GM08714 (cell line): ENCODE data around the gene PRR20D.
"Not testable (repeated sequence)": the region's sequence is repeated elsewhere in the genome, so short reads cannot be mapped to it uniquely, and the experiment has no call there.

Experiments used
- H3K4me3 ChIP-seq: fragments of 200-500 bp; sonication (Bioruptor generic); 2 replicates; pipeline ENCODE4 v1.5.1; 2014; ENCODE audit warnings: mild to moderate bottlenecking, low read length, inconsistent platforms
- ZNF274 ChIP-seq: IDR thresholded peaks from 2 replicates; pipeline ENCODE4 v1.6.1; 2012; ENCODE audit warnings: mild to moderate bottlenecking, low read depth, low read length

Gene PRR20D

GRCh38 chr13:57160332-57160731 is at the start of gene PRR20D:
Gene PRR20D (plus strand): TSS chr13:57160632. CDS start chr13:57161019, 387 bp downstream.
- H3K4me3 ChIP-seq = not testable (repeated sequence)

DNA sequence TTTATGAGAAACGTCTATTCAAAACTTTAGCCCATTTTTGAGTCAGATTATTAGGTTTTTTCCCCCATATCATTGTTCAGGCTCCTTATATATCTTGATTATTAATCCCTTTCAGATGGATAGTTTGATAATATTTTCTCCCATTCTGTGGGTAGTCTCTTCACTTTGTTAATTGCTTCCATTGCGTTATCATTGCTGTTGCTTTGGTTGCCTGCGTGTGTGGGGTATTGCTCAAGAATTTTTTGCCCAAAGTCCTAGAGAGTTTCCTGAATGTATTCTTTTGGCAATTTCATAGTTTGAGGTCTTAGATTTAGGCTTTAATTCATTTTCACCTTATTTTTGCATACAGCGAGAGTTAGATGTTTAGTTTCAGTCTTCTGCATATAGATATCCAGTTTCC is 45.5 kb upstream of the PRR20D start:
- no peak overlapping the region for H3K4me3 ChIP-seq
- no peak for TF ChIP-seq ZNF274

DNA sequence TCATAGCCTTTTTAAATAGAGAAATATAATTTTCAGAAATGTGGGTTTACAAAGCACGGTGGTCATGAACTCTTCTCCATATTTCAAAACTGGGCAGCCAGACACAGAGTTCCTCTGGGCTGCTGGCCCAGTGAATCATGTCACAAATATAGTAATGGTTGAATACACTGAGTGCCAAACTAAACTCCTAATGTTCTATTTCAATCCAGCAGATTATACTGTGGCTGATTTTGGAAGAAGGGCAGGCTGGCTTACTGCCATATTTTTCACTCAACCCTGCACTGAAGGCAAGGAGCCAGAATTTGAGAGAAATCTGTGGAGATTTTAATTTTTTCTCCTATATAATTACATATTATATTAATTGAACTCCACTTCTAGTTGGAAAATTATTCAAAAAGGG is 36.8 kb upstream of the PRR20D start:
- no peak overlapping the region for H3K4me3 ChIP-seq
- no peak for TF ChIP-seq ZNF274

GRCh38 chr13:57128909-57129308 is 31.5 kb upstream of the PRR20D start:
- TF ChIP-seq ZNF274 = no peak
- H3K4me3 ChIP-seq = no peak overlapping the region

DNA sequence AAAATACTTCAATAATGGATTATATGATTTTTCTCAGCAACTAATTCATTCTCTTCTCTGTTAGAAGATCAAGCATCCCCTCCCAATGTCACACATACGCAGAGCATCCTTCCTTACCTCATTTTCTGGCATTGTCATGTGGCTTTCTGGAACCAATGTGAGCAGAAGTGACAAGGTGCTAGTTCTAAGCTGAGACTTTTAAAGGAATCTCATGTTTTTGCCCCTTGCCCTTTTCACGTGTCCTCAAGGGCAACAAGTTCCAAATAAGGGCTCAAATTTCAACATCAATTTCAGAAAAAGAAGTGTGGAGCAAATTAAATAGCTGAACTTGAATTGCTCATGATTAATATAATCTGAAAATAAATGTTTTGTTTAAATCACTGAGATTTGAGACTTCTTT is 24.3 kb upstream of the PRR20D start:
- TF ChIP-seq ZNF274 = no peak
- no peak overlapping the region for H3K4me3 ChIP-seq

DNA sequence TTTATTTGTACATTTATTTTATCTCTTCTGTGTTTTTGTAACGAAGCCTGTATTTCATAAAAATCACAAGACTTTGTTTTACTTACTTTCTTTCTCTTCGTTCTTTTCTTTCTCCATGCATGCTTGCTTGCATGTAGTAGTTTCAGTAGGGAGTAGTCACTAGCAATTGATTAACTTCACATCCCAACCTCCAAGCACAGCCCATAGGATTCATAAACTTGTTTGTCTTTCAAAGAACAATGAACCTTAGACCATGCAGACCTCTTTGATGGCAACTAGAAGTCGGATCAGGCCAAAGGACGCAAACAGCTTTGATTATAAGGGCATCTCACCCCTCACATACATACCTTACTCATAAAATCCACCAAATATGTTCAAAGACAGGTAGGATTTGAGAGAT is 22.8 kb upstream of the PRR20D start:
- TF ChIP-seq ZNF274 = no peak
- no peak overlapping the region for H3K4me3 ChIP-seq

DNA sequence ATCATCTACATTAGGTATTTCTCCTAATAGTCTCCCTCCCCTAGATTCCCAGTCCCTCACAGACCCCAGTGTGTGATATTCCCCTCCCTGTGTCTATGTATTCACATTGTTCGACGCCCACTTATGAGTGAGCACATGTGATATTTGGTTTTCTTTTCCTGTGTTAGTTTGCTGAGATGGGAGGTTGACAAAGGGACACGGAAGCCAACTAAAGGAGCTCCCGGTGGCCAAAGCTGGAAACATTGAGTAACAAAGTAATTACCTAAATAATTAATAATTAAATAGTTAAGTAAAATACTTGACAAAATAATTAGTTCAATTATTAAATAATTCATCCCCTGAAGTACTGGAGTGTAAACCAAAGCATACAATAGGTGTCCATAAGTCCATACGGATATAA is 21.4 kb upstream of the PRR20D start:
- TF ChIP-seq ZNF274 = no peak
- H3K4me3 ChIP-seq = no peak overlapping the region

DNA sequence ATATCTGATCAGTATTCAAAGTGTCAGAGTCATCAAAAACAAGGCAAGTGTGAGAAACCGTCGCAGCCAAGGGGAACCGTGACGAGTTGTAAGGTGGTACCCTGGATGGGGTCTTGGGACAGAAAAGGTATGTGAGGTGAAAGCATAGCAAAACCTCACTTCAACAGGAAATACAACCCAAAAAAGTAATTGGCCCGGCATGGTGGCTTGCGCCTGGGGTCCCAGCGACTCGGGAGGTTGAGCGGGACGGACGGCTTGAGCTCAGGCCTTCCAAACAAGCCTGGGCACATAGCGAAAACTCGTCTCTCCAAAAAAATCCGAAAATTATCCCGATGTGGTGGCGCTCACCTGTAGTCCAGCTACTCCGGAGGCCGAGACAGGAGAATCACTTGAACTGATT is 20.7 kb upstream of the PRR20D start:
- not testable (repeated sequence) for H3K4me3 ChIP-seq

DNA sequence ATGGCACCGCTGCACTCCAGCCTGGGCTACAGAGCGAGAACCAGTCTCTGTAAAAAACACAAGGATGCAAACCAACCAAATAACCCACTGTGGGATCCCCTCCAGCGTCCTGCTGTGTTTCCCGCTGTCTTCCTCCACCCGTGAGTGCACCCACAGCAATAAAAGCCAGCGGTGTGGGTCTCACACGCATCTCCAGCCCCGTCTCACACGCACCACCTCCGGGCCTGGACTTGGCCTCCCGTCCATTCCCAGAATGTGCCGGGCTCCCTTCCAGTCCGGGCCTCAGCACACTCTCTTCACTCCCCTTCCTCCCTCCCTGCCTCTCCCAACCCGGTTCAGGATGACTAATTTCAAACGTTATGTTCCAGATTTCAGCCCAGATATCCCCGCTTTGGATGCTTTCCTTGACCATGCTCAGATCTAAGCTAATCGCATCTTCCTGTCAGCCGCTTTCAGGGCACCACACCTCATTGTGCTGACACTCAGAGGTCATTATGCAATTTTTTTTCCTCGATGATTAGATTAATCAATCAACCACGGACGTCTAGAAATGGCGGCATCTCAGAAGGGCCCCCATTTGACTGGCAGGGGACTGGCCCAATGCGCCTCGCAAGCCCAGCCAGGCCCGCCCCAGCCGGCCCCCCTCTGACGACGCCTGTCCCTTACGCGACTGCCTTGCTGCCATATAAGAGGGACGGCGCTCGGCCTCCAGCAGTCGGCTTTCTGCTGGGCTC is 20.0 kb upstream of the PRR20D start, which contains the start of gene PRR20A:
Gene PRR20A (plus strand): TSS at position 684 of the 734 bp plus-strand sequence. CDS start 387 bp downstream, outside the sequence.
- H3K4me3 ChIP-seq = not testable (repeated sequence)

DNA sequence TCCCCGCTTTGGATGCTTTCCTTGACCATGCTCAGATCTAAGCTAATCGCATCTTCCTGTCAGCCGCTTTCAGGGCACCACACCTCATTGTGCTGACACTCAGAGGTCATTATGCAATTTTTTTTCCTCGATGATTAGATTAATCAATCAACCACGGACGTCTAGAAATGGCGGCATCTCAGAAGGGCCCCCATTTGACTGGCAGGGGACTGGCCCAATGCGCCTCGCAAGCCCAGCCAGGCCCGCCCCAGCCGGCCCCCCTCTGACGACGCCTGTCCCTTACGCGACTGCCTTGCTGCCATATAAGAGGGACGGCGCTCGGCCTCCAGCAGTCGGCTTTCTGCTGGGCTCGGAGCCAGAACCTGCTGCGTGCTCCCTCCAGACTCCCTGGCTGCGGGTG is 13.2 kb upstream of the PRR20D start, which contains the start of gene PRR20B:
Gene PRR20B (plus strand): TSS at position 301 of the 400 bp plus-strand sequence. CDS start 387 bp downstream, outside the sequence.
- H3K4me3 ChIP-seq = not testable (repeated sequence)

DNA sequence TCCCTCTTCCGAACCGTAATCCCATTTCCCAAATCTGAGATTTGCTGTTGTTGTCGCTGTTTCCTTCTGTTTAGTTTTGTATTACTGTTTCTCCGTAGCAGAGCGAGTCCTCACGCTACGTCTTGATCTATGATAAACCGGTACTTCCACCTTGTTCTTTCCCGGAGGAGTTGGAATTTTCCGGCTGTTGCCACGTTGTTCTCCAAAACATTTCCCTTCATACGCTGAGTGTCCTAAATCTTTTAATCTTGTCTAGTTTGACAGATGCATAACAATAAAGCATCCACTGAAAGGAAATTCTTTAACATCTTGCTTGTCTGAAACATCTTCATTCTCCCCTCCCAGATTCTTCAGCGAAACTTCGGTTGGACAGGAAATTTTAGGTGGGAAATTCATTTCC is 12.3 kb upstream of the PRR20D start:
- H3K4me3 ChIP-seq = not testable (repeated sequence)

DNA sequence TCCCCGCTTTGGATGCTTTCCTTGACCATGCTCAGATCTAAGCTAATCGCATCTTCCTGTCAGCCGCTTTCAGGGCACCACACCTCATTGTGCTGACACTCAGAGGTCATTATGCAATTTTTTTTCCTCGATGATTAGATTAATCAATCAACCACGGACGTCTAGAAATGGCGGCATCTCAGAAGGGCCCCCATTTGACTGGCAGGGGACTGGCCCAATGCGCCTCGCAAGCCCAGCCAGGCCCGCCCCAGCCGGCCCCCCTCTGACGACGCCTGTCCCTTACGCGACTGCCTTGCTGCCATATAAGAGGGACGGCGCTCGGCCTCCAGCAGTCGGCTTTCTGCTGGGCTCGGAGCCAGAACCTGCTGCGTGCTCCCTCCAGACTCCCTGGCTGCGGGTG is 6.7 kb upstream of the PRR20D start, which contains the start of gene PRR20C:
Gene PRR20C (plus strand): TSS at position 301 of the 400 bp plus-strand sequence. CDS start 387 bp downstream, outside the sequence.
- H3K4me3 ChIP-seq = not testable (repeated sequence)

DNA sequence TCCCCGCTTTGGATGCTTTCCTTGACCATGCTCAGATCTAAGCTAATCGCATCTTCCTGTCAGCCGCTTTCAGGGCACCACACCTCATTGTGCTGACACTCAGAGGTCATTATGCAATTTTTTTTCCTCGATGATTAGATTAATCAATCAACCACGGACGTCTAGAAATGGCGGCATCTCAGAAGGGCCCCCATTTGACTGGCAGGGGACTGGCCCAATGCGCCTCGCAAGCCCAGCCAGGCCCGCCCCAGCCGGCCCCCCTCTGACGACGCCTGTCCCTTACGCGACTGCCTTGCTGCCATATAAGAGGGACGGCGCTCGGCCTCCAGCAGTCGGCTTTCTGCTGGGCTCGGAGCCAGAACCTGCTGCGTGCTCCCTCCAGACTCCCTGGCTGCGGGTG is 6.5 kb downstream of the PRR20D start, which contains the start of gene PRR20E:
Gene PRR20E (plus strand): TSS at position 301 of the 400 bp plus-strand sequence. CDS start 387 bp downstream, outside the sequence.
- not testable (repeated sequence) for H3K4me3 ChIP-seq

- no peak for TF ChIP-seq ZNF274
- H3K4me3 ChIP-seq = no peak overlapping the region
Measured at GRCh38 chr13:57191667-57192066, 31.2 kb downstream of the PRR20D start.

DNA sequence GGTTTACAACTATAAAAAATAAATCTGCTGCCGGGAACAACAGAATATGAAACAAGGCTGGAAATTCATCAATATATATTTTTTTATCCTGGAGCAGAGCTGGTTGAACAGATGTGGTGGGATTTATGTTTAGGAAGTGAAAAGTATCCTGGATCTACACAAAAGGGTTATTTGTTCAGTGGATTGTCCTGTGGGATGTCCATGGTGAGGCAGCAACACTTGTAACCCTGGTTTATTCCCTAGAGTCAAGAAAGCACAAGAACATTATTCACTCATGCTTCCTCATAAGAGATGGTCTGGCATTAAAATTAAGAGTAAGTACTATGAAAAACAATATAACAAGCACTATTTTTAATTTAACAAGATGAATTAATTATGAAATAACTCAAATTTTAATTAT is 52.6 kb downstream of the PRR20D start:
- no peak overlapping the region for H3K4me3 ChIP-seq
- TF ChIP-seq ZNF274 = no peak
